Measurements from ENCODE around the gene QKI.
"Not testable (repeated sequence)": the region's sequence is repeated elsewhere in the genome, so short reads cannot be mapped to it uniquely, and the experiment has no call there.

DNA sequence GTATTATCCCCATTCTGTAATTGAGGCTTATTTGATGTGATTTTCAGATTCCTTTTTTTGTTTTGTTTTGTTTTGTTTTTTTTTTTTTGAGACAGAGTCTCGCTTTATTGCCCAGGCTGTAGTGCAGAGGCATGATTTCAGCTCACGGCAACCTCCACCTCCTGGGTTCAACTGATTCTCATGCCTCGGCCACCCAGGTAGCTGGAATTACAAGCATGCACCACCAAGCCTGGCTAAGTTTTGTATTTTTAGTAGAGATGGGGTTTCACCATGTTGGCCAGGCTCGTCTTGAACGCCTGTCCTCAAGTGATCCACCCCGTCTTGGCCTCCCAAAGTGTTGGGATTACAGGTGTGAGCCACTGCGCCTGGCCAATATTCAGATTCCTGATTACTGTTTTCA lies 62.4 kb downstream of the QKI start:
- TF ChIP-seq CTCF, POLR2A (IDR thresholded peaks at IDR 0.05): not testable (repeated sequence)
